GM18868 (cell line): Measurements from ENCODE around the gene CLDN15.
"Not testable (repeated sequence)": the region's sequence is repeated elsewhere in the genome, so short reads cannot be mapped to it uniquely, and the experiment has no call there.

ENCODE experiments used
- ATAC-seq: cut with Tn5 transposase; IDR thresholded peaks from one replicate; pipeline ENCODE4 v1.9.1; 2021; ENCODE audit warnings: mild to moderate bottlenecking, moderate library complexity; ENCODE audit not compliant: unreplicated experiment

Gene CLDN15

DNA sequence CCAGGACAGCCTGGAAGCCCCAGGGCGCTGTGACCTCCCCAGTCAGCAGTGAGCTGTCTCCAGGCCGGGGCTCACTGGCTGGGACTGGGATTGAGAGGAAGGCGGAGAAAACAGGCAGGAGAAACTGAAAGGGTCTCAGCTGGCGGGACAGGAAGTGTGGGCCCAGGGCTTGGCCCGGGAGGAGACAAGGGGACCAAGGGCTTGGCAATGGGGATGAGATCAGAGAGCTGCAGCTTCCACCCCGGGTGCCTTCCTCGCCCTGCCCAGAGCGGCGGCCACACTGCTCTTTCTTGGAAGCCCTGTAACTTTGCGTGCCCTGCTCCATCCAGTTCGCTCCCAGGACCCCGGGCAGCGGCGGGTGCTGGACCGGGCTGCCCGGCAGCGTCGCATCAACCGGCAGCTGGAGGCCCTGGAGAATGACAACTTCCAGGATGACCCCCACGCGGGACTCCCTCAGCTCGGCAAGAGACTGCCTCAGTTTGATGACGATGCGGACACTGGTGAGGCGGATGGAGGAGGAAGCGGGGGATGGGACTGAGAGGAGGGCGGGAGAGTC, 15.2 kb downstream of the CLDN15 start:
- no peak for ATAC-seq

DNA sequence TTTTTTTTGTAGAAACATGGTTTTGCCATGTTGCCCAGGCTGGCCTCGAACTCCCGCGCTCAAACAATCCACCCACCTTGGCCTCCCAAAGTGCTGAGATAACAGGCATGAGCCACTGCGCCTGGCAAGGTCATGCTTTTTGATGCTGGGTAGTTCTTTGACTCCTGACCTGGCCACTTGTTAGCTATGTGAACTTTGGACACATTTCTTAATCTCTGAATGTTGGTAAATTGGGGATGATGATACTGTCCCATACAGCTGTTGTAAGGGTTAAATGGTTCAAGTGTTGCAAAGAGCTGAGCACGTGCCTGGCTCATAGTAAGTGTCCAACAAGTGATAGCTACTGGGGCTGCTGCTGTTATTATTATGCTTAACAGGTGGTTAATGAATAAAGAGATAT, 17.3 kb downstream of the CLDN15 start:
- no peak for ATAC-seq

DNA sequence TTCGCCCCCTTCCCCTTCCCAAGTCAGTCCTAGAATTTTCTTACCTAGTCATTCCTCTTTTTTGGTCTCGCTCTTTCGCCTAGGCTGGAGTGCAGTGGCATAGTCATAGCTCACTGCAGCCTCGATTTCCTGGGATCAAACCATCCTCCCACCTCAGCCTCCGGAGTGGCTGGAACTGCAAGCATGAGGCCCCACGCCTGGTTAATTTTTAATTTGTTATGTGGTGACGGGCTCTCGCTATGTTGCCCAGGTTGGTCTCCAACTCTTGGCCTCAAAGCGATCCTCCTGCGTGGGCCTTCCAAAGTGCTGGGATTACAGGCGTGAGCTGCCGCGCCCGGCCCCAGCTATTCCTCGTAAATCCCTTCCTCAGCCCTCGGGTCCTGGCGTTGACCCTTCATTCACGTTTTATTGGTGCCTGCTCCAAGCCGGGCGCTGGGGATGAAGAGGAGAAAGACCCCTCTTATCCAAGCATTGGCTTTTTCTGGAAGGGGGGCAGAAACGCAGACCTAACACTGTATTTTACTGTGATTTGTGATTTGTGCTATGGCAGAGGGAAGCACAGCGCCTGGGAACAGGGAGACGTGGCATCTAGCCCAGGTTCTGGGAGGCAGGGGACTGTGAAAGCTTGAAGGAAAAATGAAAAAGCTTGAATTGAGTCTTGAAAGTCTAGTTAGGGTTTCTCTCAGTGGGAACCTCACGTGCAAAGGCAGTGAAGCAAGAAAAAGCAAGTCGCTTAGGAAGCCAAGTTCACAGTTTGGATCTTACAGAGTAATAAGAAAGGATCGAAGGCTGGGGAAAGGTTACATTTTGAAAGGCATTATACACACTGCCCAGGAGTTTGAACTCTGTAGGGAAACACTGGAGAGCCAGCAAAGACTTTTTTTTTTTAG, 19.1 kb downstream of the CLDN15 start:
- ATAC-seq = no peak

DNA sequence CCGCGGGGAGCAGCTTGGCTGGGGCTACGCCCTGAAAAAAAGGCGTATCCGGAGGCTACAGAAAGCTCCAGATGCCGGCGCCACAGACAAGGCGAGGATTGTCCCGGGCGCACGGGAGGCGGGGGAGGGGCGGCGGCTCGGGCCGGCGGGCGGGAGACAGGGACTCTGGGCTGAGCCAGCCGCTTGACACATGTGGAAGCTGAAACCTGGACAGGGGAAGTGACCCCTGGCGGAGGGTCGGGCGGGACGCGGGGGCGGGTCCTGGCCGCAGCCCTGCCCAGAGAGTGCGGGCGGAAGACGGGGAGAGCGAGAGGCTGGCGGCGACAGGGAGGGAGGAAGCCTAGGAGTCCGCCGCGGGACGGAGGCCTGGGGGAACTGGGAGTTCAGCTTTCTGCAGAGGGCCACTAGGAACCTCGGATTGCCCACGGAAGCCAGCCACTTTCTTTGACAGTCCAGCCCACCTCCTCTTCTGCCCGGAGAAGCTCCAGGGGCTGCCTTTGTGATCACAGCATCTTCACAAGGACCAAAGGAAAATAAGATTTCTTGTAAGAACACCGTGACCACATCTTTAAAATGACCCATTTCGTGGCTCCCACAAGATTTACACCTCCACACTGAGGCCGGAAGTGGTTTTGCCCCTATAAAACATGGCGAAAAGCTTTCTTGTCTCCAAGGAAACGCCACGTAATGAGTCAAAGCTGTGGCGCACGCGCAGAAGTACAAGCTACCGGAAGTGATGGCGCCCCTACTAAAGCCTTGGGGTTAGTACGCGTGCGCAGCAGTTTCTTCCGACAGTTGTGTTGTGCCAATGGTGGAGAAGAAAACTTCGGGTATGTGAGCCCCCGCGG, 20.0 kb downstream of the CLDN15 start, which contains the start of the genes PLOD3 and ZNHIT1:
PLOD3 (minus strand) TSS at position 194 of the 848 bp plus-strand sequence. CDS start 307 bp downstream, outside the sequence.
ZNHIT1 (plus strand) TSS at position 778 of the 848 bp plus-strand sequence; CDS start at position 809, 31 bp downstream.
- peak; percentile 66 for ATAC-seq

DNA sequence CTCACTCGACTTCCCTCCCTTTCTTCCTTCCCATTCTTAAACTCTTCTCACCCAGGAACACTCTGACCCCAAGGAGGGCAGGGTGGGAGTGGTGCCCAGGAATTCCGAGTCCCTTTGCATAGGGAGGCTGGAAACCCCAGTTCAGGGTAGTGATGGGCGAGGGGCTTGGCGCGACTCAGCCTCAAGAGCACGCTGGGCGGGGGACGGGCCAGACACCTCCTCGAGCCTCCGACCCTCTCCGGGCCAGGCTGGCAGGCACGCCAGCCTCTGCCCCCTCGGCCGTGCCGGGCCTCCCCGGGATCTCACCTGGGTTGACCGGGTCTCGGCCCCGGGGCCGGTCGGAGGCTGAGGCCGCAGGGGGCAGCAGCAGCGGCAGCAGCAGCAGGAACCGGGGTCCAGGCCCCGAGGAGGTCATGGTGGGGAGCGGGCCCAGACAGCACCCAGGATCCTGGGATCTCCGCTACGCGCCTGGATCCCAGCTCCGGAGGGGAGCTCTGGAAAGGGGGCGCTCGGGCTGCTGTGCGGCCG, 20.7 kb downstream of the CLDN15 start:
- ATAC-seq = peak; percentile 16

DNA sequence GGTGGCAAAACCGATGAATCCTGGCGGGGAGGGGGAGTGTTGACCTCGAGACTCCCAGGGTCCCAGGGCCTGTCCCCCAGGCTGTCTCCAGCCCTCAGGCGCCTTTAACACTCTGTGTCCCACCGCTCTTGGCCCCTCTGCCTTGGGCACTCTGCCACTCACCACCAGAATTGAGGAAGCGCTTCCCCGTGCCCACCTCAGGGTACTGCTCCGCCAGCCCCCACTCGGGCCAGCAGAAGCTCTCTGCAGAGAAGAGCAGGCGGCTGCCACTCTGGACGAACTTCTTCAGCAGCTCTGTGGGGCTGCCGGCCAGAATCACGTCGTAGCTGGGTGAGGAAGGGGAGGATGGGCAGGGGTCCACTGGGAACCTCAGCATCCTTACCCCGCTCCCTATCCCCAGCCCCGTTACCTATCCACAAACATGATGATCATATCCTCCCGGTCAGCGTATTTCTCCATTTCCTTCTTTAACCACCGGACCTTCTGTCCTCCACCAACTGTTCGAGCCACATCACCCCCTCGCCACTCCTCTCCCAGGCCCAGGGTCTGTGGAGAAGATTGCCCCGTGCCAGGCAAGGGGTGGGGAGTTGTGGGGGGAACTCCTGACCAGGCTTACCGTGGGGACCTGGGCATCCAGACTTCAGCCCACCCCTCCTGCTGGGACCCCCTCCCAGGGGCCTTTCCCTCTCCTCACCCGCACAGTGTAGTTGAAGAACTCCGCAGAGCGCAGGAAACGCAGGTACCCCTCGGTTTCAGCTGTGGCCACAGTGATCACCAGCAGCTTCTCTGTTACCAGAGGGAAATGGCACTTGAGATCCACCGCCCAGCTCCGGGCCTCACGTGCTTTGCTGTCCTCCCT, 21.4 kb downstream of the CLDN15 start:
- no peak for ATAC-seq

DNA sequence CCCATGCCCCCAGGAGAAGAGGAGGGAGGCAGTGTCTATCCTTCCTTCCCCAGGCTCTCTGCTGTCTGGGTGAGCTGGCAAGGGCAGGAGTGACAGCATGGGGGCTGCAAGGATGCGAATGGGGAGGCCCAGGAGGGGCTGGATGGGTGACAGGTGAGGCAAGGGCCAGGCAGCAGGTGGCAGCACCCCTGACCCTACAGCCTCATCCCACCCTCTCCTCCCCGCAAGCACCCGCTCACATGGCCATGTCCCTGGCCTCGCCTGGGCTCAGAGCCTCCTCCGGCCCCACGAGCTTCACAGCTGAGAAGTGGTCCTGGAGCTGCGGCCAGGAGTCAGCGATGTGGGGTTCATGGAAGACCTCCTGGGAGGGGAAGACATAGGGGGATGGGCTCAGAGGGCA, 25.6 kb downstream of the CLDN15 start:
- ATAC-seq = no peak

DNA sequence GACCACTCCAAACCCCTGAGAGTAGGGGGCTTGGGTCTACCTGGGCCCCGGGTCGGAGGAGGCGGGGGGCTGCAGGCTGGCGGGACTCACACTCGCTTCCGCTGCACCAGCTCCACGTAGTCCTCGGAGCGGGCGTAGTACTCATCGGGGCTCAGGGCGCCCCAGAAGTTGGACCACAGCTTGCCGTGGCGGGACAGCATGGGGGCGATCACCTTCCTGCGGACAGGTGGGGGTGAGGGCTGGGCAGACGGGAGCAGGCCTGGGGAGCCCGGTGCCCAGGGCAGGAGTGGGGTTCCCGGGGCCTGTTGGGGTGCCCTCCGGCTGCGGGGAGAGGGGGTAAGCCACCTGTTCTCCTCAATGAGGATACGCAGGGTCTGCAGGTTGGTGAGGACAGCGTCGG, 26.1 kb downstream of the CLDN15 start:
- no peak for ATAC-seq

DNA sequence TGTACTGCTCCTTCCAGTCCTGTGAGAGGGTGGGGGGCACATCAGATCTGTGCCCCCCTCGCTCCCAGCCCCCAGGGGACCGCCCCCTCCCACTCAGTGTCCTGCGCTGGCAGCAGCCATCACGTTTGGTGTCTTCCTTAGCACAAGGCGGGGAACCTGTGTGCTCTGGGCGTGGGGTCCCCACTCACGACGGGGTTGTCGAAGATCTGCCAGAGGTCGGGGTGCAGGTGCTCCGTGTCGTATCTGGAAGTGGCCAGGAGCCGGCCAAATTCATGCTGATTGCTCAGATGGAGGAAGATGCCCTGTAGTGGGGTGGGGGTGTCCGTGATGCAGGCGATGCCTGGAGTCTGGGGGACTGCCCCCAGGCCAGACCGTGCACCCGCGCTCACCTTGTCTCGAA, 27.5 kb downstream of the CLDN15 start:
- no peak for ATAC-seq

DNA sequence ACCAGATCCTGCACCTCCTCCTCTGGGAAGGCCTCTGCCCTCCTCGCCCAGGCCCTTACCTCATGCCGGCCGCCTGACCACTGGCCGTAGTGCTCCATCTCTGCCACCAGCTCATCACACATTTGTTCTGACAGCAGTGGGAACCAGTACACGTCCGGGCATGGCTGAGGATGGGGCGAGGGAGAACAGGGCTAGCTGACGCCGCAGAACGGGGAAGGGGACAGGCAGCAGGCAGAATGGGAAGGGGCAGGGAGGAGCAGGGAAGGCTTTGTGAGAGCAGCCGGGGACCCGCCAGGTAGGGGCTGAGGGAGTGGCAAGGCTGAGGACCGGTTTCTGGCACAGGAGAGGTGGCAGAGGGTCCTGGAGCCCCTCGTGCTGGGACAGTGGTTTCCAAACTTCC, 28.8 kb downstream of the CLDN15 start:
- no peak for ATAC-seq

DNA sequence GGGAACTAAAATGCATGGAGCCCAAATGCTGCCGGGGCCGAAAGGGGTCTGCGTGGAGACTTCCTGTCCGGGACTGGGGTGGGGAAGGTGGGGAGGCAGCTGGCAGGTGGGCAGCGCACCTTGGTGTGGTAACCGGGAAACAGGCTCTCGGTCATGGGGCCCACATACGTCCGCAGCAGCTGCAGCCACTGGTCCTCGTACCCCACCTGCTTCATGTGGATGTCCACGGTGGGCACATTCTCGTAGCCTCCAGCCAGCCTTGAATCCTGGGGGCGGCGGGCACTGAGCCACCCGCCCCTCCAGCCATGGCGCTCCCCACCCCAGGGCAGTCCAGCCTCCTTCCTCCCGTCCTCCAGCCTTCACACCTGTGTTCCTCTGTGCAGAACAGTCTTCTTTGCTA, 30.1 kb downstream of the CLDN15 start:
- ATAC-seq = no peak

DNA sequence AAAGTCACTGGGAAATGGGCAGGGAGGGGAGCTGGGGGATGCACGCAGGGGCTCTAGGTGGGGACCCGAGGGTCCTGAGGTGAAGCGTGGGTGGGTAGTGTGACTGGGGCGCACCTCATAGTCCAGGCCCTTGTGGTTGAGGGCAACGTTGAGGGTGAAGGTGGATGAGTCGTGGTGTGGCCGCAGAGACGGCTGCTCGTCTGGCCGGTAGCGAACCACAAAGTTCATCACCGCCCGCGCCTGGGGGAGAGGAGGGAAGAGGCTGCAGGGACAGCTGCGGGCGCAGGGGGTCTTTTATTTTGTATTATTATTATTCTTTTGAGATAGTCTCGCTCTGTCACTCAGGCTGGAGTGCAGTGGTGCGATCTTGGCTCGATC, 30.9 kb downstream of the CLDN15 start:
- no peak for ATAC-seq

DNA sequence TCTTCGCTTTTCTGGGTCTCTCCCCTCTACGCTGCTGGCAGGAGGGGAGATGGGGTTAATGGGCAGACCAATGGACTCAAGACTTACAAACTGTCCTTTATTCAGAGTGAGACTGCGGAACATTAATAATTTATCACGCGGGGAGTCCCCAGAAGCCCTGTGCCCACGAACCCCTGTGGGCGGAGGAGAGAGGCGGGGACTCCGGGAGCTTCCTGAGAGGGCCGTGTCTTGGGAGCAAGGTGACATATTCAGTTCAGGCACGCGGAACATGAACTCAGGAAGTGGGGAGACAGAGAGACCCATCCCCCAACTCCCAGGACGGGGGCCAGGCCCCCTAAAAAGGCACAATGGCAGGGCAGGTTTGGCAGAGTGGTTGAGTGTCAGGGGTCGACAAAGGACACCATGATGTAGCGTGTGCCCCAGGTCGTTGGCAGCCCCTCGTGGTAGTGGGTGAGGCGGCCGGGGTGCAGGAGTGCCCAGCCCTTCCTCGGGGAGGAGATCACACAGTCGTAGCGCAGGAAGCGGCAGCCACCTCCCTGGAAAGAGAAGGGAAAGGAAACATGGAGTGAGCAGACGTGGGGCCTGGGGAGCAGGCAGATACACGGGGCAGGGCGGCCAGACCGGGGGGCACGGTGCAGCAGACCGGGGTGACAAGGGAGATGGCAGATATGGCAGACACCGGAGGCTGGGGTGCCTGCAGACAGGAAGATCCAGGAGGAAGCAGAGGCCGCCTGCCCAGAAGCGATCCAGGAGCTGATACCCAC, 31.5 kb downstream of the CLDN15 start:
- no peak for ATAC-seq

DNA sequence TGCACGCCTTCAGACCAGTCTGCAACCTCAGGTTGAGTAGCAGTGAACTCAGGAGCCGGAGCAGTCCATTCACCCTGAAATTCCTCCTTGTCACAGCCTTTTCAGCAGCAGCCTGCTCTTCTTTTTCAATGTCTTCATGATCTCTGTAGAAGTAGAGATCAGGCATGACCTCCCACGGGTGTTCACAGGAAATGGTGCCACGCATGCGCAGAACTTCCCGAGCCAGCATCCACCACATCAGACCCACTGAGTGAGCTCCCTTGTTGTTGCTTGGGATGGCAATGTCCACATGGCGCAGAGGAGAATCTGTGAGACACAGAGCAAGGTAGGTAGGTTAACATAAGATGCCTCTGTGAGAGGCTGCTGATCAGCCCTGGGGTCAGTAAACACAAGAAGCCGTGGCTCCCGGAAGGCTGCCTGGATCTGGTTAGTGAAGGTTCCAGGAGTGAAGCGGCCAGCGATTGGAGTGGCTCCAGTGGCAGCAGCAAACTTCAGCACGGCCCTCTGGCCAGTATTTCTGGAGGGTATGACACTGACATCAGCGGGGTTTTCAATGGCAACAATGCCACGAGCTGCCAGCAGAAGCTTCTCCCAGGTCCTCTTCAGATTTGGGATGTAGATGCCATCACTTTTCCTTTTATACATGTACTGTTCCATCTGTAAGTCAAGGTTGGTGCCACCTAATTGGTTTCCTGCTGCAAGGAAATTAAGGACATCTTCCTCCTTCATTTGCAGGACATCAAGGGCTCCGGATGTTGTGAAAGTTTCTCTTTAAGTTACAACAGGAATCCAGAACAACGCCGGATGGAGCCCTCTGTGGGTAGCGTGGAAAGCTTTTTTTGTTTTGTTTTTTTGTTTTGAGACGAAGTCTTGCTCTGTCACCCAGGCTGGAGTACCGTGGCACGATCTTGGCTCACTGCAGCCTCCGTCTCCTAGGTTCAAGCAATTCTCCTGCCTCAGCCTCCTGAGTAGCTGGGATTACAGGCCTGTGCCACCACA, 33.6 kb downstream of the CLDN15 start:
- not testable (repeated sequence) for ATAC-seq

DNA sequence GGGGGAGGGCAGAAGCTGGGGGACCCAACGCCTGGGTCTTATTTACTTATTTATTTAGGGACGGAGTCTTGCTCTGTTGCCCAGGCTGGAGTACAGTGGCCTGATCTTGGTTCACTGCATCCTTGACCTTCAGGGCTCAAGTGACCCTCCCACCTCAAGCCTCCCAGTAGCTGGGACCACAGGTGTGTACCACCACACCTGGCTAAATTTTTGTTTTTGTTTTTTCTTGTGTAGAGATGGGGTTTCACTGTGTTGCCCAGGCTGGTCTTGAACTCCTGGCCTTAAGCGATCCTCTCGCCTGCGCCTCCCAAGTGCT, 35.0 kb downstream of the CLDN15 start:
- ATAC-seq = no peak

DNA sequence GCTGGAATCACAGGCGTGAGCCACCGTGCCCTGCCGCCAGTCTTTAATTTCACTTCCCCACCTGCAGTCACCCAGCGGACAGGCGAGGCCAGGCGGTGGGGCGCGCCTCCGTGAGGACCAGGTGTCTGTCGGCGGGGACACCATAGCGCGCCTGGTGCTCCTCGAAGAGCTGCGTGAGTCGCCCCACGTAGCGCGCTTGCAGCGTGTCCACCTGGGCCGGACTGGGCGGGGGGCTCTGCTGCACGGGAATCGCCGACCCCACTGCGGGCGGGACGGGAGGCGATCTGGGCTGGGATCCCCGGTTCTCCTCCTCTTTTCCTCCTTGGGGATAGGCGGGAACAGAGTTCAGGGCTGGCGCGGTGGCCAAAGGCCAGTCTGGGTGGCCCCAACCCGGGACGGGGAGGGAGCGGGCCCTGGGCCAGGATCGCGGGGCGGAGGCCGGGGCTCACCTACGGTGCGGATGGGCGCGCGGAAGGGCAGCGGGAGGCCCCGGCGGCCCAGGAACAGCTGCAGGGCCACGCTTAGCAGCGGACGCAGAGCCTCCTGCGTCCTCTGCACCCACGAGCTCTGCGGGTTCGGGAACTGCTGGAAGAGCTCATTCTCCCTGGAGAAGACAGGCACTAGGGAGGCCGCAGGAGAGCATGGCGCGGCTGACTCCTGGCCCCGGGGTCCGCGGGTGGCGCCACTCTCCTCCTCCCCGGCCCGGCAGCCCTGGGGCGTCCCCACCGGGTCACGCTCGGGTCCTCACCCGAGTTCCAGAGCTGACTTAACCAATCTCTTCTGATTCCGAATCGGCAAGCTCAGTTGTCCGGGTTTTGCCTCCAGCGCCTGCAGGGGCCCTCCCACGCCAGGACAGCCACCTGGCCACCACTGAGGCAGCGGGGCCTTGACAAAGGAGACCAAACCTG, 35.7 kb downstream of the CLDN15 start:
- no peak for ATAC-seq

DNA sequence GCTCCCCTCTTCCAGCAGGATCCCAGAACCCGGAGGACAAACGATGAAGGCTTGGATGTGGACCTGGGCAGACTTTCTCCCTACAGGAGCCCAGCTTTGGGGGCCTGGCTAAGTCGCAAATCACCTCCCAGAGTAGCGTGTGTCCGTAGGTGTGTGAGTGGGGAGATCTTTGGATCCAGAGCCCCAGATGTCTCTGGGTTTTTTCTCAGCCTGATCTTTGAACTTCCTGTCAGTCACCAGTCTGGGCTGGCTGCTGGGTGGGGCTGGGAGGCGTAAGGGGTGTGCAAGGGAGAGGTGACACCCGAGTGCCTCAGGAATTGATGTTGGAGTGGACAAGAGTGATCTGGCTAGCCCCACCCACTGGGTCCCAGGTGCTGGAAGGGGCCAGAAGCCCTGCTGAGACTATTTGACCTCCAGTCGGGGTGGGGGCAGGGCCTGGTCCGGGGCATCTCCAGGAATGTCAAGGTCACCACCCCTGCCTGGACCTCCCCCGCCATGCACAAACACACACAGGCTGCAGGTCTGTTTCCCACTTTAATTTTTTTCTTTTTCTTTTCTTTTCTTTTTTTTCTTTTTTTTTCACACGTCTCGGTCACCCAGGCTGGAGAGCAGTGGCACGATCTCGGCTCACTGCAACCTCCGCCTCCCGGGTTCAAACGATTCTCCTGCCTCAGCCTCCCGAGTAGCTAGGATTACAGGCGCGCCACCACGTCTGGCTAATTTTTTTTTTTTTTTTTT, 36.6 kb downstream of the CLDN15 start, which contains the start of gene MOGAT3:
MOGAT3 (minus strand) TSS at position 175 of the 738 bp plus-strand sequence. CDS start 182 bp downstream, outside the sequence.
- ATAC-seq = no peak
